ENCODE data around the gene CD34.

GRCh38 chr1:207958376-207959139 lies 47.6 kb upstream of the CD34 start:
- no peak for TF ChIP-seq EZH2phosphoT487 (IDR thresholded peaks at IDR 0.05; ENCODE audit: borderline replicate concordance, low read depth, low read length)
- TF ChIP-seq, protein P1, sequence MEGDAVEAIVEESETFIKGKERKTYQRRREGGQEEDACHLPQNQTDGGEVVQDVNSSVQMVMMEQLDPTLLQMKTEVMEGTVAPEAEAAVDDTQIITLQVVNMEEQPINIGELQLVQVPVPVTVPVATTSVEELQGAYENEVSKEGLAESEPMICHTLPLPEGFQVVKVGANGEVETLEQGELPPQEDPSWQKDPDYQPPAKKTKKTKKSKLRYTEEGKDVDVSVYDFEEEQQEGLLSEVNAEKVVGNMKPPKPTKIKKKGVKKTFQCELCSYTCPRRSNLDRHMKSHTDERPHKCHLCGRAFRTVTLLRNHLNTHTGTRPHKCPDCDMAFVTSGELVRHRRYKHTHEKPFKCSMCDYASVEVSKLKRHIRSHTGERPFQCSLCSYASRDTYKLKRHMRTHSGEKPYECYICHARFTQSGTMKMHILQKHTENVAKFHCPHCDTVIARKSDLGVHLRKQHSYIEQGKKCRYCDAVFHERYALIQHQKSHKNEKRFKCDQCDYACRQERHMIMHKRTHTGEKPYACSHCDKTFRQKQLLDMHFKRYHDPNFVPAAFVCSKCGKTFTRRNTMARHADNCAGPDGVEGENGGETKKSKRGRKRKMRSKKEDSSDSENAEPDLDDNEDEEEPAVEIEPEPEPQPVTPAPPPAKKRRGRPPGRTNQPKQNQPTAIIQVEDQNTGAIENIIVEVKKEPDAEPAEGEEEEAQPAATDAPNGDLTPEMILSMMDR (conservative IDR thresholded peaks at IDR 0.05; ENCODE audit: low read length) = no peak
